Panc1 (cell line): ENCODE results near the gene FAM131B. TPM values are rescaled to one million over a fixed set of nuclear protein-coding genes. Genes with fewer than 3 reads are reported as not detected.
A peak's percentile ranks its signal among the peaks of the same experiment; 100 is the strongest.

Experiments used
- ATAC-seq: fragments of 200-7000 bp; cut with Tn5 transposase; 2 replicates; pipeline ENCODE4 v1.9.1; 2020; ENCODE audit warnings: mild to moderate bottlenecking, moderate library complexity
- BruUV-seq: library from RNA; stranded (reverse); fragments of 400-500 nt; replicated peaks from 2 replicates; lab custom pipeline; 2021; lab: Mats Ljungman, UMichigan
- CTCF ChIA-PET: fragments of 300-600 bp; sonication (Branson Sonifier 250); formaldehyde crosslinking; loops from one replicate; lab custom pipeline; 2022; ENCODE audit warnings: antibody characterized with exemption; lab: Charles Lee
- POLR2A ChIA-PET: fragments of 300-600 bp; sonication (Branson Sonifier 250); formaldehyde crosslinking; loops from one replicate; lab custom pipeline; 2022; ENCODE audit warnings: antibody characterized with exemption; lab: Charles Lee
- DNase-seq: peaks from one replicate; pipeline ENCODE4 v3.0.0-alpha.2; 2010; ENCODE audit warnings: low read depth, low spot score
- H3K27ac ChIP-seq: 2 replicates; pipeline ENCODE4 v1.5.1; 2011; ENCODE audit warnings: mild to moderate bottlenecking, low read length, inconsistent platforms
- H3K27me3 ChIP-seq: fragments of 200-500 bp; sonication (Bioruptor generic); 2 replicates; pipeline ENCODE4 v1.6.0; 2014; ENCODE audit warnings: low read length, inconsistent platforms; ENCODE audit not compliant: control insufficient read depth, insufficient read depth
- H3K36me3 ChIP-seq: fragments of 200-500 bp; sonication (Bioruptor generic); 2 replicates; pipeline ENCODE4 v1.5.1; 2014; ENCODE audit warnings: inconsistent platforms, mild to moderate bottlenecking, low read length, moderate library complexity; ENCODE audit not compliant: control insufficient read depth, insufficient read depth
- H3K4me1 ChIP-seq: 2 replicates; pipeline ENCODE4 v1.5.1; 2011; ENCODE audit warnings: inconsistent platforms, mild to moderate bottlenecking, low read length, moderate library complexity; ENCODE audit not compliant: control insufficient read depth, insufficient read depth
- H3K4me3 ChIP-seq, 2 experiments: 2 replicates each; pipeline ENCODE4 v1.5.1; 2011 to 2012; ENCODE audit warnings: low read depth in 2 of 2, low read length in 2 of 2, mild to moderate bottlenecking in 2 of 2, inconsistent platforms in 1 of 2, moderate library complexity in 1 of 2
- H3K9me3 ChIP-seq: fragments of 200-500 bp; sonication (Bioruptor generic); 2 replicates; pipeline ENCODE4 v1.5.1; 2014; ENCODE audit warnings: low read depth, mild to moderate bottlenecking, inconsistent platforms, low read length, moderate library complexity; ENCODE audit not compliant: control insufficient read depth, insufficient read depth
- POLR2AphosphoS5 ChIP-seq: IDR thresholded peaks from 2 replicates; pipeline ENCODE4 v1.6.1; 2012; ENCODE audit warnings: mild to moderate bottlenecking, low read depth, low read length, moderate library complexity
- SIN3A ChIP-seq: IDR thresholded peaks from 2 replicates; pipeline ENCODE4 v1.6.1; 2012; ENCODE audit warnings: low read depth, mild to moderate bottlenecking, low read length, moderate library complexity, borderline replicate concordance; ENCODE audit not compliant: insufficient read depth
- TCF7L2 ChIP-seq: IDR thresholded peaks from 2 replicates; pipeline ENCODE4 v1.6.1; 2011; ENCODE audit warnings: mild to moderate bottlenecking, low read depth, low read length, inconsistent platforms
- in situ Hi-C: cut with HindIII; loops from 2 replicates; pipeline ENCODE4 v1.10.0; 2016; ENCODE audit warnings: low sequenced_read_pairs, low pct_unique_long_range_greater_than_20kb
- intact Hi-C: fragments of 100-400 bp; cut with micrococcal nuclease; formaldehyde crosslinking; loops from one replicate; pipeline ENCODE4 v1.10.0; 2022; ENCODE audit not compliant: unreplicated experiment
- total RNA-seq: library from RNA; stranded (reverse); gene quantifications from one replicate; pipeline ENCODE4 v1.2.1, GENCODE V29; 2021; ENCODE audit not compliant: unreplicated experiment
- TF ChIP-seq, protein P1 (sequence below): fragments of 450-650 bp; IDR thresholded peaks from 2 replicates; pipeline ENCODE4 v1.5.1; 2017; ENCODE audit warnings: mild to moderate bottlenecking
- TF ChIP-seq, protein P2 (sequence below), 2 experiments: IDR thresholded peaks; 2 replicates each; pipeline ENCODE4 v1.6.1; 2011 to 2012; ENCODE audit warnings: low read depth in 2 of 2, control low read depth in 1 of 2, low read length in 1 of 2, mild to moderate bottlenecking in 1 of 2, moderate library complexity in 1 of 2; ENCODE audit not compliant: insufficient read depth in 1 of 2

Gene FAM131B
- total RNA-seq, 1 experiment from 2014 or later = 1.5 TPM

DNA sequence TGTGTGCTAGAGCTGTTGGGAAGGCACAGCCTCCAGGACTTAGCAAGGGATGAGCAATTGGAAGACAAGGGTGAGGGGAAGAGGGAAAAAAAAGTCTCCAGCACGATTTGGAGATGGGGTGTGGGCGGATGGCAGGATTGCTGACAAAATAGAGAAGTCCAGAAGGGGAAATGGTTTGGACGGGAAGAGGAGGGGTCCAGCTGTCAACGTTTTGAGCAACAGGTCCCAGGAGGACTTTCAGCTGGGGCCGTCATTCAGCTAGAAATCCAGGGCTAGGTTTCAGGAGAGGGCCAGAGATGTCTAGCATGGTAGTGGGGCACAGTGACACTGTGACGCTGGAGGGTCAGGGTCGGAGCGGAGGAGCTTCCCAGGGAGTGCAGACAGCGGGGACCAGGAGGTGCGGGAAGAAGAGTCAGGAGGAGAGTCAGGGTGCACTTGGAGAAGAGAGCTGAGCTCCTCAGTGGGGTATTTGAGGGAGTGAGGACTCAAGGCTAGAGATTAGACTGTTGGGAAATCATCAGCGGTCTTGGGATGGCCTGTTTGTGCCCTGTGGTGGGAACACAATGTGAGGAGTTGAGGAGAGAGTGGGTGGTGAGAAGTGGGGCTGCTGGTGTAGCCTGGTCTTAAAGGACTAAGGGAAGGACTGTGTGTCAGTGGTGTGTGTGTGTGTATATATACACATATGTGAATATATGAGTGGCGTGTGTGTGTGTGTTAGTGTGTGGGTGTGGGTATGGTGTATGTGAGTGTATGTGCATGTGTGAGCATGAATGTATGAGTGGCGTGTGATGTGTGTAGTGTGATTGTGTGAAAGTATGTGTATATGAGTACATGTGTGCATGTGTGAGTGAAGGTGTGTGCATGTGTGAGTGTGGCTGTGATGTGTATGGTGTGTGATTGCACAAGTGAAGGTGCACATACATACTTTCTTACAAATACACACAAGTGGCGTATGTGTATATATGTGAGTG is 22.4 kb upstream of the FAM131B start:
- Histone ChIP-seq H3K4me1 (peaks cover 4% of the 10 kb centered on the region; the same call in 1 of the 2 replicates), H3K27me3 (no peaks in the 10 kb centered on the region), H3K36me3 (peaks cover 5% of the 10 kb centered on the region), H3K9me3 (no peaks in the 10 kb centered on the region), H3K4me3 (peak overlapping the region in 1 of 2 experiments; percentile 80; a peak in 1 of 4 replicates), H3K27ac (no peak overlapping the region)
- ATAC-seq = no peak
- in situ Hi-C loops = no loop called here
- no TSS peak for BruUV-seq
- intact Hi-C loops = no loop called here
- TF ChIP-seq, protein P1, sequence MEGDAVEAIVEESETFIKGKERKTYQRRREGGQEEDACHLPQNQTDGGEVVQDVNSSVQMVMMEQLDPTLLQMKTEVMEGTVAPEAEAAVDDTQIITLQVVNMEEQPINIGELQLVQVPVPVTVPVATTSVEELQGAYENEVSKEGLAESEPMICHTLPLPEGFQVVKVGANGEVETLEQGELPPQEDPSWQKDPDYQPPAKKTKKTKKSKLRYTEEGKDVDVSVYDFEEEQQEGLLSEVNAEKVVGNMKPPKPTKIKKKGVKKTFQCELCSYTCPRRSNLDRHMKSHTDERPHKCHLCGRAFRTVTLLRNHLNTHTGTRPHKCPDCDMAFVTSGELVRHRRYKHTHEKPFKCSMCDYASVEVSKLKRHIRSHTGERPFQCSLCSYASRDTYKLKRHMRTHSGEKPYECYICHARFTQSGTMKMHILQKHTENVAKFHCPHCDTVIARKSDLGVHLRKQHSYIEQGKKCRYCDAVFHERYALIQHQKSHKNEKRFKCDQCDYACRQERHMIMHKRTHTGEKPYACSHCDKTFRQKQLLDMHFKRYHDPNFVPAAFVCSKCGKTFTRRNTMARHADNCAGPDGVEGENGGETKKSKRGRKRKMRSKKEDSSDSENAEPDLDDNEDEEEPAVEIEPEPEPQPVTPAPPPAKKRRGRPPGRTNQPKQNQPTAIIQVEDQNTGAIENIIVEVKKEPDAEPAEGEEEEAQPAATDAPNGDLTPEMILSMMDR = no peak
- TF ChIP-seq SIN3A = no peak
- TF ChIP-seq TCF7L2 = no peak
- TF ChIP-seq POLR2AphosphoS5 = no peak
- TF ChIP-seq, protein P2, sequence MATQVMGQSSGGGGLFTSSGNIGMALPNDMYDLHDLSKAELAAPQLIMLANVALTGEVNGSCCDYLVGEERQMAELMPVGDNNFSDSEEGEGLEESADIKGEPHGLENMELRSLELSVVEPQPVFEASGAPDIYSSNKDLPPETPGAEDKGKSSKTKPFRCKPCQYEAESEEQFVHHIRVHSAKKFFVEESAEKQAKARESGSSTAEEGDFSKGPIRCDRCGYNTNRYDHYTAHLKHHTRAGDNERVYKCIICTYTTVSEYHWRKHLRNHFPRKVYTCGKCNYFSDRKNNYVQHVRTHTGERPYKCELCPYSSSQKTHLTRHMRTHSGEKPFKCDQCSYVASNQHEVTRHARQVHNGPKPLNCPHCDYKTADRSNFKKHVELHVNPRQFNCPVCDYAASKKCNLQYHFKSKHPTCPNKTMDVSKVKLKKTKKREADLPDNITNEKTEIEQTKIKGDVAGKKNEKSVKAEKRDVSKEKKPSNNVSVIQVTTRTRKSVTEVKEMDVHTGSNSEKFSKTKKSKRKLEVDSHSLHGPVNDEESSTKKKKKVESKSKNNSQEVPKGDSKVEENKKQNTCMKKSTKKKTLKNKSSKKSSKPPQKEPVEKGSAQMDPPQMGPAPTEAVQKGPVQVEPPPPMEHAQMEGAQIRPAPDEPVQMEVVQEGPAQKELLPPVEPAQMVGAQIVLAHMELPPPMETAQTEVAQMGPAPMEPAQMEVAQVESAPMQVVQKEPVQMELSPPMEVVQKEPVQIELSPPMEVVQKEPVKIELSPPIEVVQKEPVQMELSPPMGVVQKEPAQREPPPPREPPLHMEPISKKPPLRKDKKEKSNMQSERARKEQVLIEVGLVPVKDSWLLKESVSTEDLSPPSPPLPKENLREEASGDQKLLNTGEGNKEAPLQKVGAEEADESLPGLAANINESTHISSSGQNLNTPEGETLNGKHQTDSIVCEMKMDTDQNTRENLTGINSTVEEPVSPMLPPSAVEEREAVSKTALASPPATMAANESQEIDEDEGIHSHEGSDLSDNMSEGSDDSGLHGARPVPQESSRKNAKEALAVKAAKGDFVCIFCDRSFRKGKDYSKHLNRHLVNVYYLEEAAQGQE (IDR thresholded peaks at IDR 0.05; ENCODE audit: insufficient read depth in 1 of 2, low read depth in 2 of 2, low read length in 1 of 2) = no peak
- POLR2A ChIA-PET = no interaction called here
- DNase-seq = no peak
- CTCF ChIA-PET = interaction anchor here (1.0 kb wide), 1 partner anchor 145 kb away, joined by 3 read pairs; no protein-coding TSS in a partner anchor

DNA sequence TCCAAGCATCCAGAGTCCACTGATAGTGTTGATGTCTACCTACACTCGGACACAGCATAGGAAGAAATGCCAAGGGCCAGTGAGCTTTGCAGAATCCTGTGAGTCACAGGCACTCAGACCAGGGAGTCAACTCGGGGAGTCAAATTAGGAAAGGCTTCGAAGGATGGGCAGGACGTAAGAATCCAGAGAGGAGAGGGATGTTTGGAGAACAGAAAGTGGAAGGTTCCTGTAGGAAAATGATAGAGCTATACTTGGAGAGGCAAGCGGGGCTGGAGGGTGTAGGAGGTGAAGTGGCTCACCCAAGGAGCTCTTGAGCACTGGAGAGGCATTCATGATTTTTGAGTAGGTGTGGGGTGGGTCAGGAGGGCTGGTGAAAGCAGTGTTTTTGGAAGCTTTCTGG is 21.6 kb upstream of the FAM131B start:
- H3K27ac ChIP-seq = no peak overlapping the region
- intact Hi-C loops (no loop called here), in situ Hi-C loops (no loop called here)
- H3K27me3 ChIP-seq = no peaks in the 10 kb centered on the region
- peak overlapping the region in 1 of 2 experiments; percentile 80; a peak in 1 of 4 replicates for H3K4me3 ChIP-seq
- peaks cover 5% of the 10 kb centered on the region for H3K36me3 ChIP-seq
- POLR2A ChIA-PET = no interaction called here
- H3K9me3 ChIP-seq = no peaks in the 10 kb centered on the region
- H3K4me1 ChIP-seq = peaks cover 9% of the 10 kb centered on the region; the same call in 1 of the 2 replicates
- BruUV-seq = no TSS peak
- no peak for TF ChIP-seq TCF7L2
- TF ChIP-seq POLR2AphosphoS5 = no peak
- TF ChIP-seq, protein P1 = no peak
- TF ChIP-seq, protein P2 (IDR thresholded peaks at IDR 0.05; ENCODE audit: insufficient read depth in 1 of 2, low read depth in 2 of 2, low read length in 1 of 2) = no peak
- TF ChIP-seq SIN3A = no peak
- CTCF ChIA-PET = interaction anchor here (1.0 kb wide), 1 partner anchor 144 kb away, joined by 3 read pairs; no protein-coding TSS in a partner anchor
- ATAC-seq = no peak
- no peak for DNase-seq
